Tibial nerve (tissue), 4 donors: Measurements from ENCODE around the gene C9orf78.

ENCODE experiments used
- CTCF ChIP-seq, 5 experiments: fragments of 200-600 bp in 3 of 5; fragments of 450-650 bp in 2 of 5; sonication (generic) in 3 of 5; IDR thresholded peaks; one replicate each; pipeline ENCODE4 v1.5.1; 2016 to 2019; ENCODE audit warnings: antibody characterized with exemption in 5 of 5, mild to moderate bottlenecking in 3 of 5, moderate library complexity in 2 of 5
- EP300 ChIP-seq, 2 donors: sonication (generic); formaldehyde crosslinking; IDR thresholded peaks; one replicate each; pipeline ENCODE4 v1.6.1; 2017; ENCODE audit warnings: antibody characterized with exemption in 2 of 2, mild to moderate bottlenecking in 1 of 2
- POLR2A ChIP-seq, 2 donors: fragments of 450-650 bp; IDR thresholded peaks; one replicate each; pipeline ENCODE4 v1.6.1; 2017; ENCODE audit warnings: antibody characterized with exemption in 2 of 2, mild to moderate bottlenecking in 2 of 2, moderate library complexity in 2 of 2

GRCh38 chr9:129850821-129851550, 15.9 kb upstream of the C9orf78 start:
- TF ChIP-seq CTCF (IDR thresholded peaks at IDR 0.05) (no peak), EP300 (IDR thresholded peaks at IDR 0.05) (no peak), POLR2A (IDR thresholded peaks at IDR 0.05) (no peak)
